HCEC 1CT (cell line): Measurements from ENCODE around the gene ERICH3.
A peak's percentile ranks its signal among the peaks of the same experiment; 100 is the strongest.
"Not testable (repeated sequence)": the region's sequence is repeated elsewhere in the genome, so short reads cannot be mapped to it uniquely, and the experiment has no call there.

ENCODE experiments used
- DNase-seq: peaks from one replicate; pipeline ENCODE4 v3.0.0-alpha.2; 2017

The ERICH3 gene

DNA sequence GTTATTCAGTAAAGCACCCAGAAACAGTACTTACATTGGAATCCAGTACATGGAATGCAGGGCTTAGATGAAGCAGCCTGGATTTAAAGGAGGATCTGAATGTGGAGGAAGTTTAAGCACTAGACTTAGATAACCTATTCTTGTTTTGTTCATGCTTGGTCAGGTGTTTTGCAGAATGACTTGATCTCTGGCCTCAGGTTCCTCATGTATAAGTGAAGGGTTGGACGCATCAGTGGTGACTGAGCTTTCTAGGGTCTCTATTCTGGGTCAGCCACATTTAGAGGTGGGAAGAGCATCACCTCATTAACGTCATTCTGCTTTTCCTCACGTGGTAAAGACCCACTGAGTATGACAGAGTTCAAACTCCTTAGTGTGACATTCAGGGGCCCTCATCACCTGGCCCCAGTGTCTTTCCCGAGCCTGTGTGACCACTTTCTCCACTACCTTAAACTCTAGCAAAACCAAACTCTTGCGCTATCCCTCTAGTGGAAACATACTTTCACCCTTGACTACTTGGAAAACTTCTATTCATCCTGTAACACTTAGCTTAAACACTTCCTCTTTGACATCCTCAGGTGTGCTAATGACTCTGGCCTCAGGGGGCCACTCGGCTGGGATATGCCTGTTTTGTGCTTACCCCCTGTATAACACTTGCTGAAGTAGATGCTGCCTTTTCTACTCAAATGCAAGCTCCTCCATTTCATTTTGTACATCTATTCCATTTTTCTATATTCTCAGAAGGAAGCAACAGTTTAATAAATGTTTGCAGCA, 871 bp upstream of the ERICH3 start:
- DNase-seq: no peak

DNA sequence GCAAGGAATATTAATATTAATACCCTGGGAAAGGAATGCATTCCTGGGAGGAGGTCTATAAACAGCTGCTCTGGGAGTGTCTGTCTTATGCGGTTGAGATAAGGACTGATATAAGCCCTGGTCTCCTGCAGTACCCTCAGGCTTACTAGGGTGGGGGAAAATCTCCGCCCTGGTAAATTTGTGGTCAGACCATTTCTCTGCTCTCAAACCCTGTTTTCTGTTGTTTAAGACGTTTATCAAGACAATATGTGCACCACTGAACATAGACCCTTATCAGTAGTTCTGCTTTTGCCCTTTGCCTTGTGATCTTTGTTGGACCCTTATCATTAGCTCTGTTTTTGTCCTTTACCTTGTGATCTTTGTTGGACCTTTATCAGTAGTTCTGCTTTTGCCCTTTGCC, 2.7 kb downstream of the ERICH3 start:
- not testable (repeated sequence) for DNase-seq

DNA sequence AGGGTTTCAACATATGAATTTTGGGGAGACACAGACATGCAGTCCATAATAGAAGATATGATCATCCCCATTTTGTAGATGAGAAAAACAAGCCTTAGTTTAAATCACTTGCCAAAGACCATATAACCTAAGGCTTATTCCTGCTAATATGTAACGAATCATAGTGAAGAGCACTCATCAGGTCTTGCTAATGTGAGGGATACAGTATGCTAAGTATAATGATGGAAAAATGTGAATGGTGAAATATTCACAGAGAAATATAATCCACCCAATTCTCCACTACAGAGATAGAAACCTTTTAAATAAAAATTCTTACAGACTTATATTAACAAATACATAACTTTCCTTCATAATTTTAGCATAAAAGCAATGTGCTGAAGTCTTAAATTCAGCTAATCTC, 18.9 kb downstream of the ERICH3 start:
- no peak for DNase-seq

DNA sequence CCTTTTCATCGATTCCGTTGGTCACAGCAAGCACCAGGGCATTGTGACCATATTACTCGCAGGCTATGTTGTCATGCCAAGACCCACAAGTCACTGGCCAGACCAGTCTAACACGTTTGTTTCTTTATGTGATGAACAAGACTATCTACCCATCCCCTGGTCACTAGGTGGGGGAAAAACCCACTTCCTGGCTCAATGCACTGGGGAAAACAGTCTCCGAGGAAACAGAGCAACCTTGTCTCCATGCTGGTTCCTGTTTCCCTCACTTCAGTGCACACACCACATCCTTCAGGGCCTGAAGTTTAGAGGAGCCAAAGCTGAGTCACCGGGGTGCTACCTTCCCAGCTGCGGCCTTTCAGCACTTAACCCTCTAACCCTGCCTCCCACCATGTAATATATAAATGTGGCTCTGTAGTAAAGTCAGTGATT, 20.9 kb downstream of the ERICH3 start:
- peak; percentile 92 for DNase-seq

DNA sequence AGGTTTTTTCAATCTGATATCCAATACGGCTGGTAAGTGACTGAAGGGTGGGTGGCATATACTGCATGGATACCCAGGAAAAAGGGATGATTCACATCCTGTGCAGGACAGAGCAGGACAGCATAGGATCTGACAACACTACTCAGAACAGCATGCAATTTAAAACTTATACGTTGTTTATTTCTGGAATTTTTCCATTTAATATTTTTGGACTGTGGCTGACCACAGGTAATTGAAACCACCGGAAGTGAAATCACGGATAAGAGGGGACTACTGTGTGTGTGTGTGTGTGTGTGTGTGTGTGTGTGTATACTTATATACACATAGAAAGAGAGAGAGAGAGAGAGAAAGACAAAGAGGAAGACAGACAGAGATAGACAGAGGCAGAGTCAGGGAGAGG, 23.0 kb downstream of the ERICH3 start:
- peak; percentile 65 for DNase-seq

DNA sequence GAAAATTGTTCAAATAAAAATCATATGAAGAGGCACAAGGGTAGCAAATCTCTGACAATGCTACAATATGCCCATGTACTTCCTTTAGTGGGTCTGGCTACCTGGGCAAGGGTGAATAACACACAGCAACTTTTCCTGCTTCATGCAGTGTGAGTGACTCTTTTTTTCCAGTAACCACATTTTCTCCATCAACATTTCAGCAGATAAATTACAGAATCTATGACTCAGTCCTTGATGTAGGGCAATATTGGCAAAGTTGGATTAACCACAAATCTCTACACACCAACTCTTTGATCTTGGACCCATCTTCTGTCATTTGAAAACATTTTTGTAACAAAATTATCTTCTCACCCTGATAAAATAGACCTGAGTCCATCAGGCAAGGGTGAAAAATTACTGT, 31.7 kb downstream of the ERICH3 start:
- peak; percentile 15 for DNase-seq

DNA sequence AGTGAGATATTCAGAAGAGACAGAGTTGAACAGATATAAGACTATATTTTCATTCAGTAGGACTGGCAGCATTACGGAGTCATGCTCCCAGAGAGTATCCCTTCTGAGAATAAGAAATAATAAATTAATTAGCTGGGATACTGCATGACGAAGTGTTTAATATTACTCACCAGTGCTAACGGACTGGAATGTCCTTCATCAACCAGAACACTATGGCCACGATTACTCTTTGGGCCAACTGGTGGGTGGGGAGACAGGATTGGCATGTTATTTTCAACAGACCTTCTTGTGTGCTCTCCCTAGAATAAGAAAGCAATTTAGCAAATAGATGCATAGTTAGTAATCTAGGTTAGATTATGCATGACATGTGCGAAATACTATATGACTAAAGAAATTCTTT, 32.4 kb downstream of the ERICH3 start:
- no peak for DNase-seq

DNA sequence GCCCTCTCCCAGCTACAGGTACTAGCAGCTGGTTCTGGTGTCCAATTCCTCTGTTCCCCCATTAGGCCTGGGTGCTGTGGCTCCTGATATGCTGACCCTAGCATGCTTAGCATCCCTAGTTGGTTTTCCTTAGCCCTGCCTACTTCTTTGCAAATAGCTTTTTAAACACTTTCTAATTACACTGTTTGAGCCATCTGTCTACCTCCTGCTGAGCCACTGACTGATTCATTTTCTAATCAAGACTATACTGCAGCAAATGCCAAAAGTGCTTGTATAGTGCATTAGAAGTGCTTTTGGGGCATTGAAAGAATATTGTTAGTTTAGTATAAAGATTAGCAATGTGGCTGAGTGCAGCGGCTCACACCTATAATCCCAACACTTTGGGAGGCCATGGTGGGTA, 36.3 kb downstream of the ERICH3 start:
- no peak for DNase-seq

DNA sequence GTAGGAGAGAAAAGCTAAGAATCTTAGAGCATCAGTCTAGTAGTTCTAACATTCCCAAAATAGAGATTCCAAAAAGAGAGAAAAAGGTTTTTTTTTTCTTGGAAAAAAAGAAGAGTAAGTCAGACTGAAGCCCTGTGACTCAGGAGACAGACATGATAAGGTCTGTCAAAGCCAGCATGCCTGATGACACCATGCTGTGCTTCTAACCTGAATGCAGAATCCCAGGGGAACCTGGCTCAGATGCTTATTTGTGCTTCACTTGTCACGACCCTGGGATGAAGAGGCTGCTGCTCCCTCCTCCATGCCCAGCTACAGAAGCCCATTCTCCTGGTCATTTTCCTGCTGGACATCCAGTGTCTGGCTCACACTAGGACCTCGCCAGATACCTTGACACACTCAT, 44.3 kb downstream of the ERICH3 start:
- DNase-seq: no peak

- DNase-seq: no peak
These were observed 49.9 kb downstream of the ERICH3 start for GRCh38 chr1:74623716-74624115.

- DNase-seq: no peak
These were observed 53.4 kb downstream of the ERICH3 start for GRCh38 chr1:74620242-74620641.

DNA sequence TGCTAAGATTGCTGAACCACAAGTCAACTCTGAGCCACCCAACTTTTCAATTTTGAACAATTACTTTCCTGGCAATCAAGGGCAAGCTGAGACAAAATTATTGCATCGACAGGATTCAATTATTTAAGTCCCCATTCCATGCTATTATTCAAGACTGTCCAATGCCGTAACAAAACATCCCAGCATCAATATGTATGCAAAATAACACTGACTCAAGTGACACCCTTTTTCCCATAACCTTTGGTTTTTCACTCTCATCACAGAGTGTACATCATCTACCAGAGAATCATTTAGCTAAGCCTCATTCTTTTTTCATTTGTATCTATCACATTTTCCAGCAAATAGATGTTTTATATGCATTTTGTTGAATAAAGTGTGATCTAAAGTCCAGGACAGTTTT, 54.6 kb downstream of the ERICH3 start:
- DNase-seq: no peak

- no peak for DNase-seq
These were observed 59.7 kb downstream of the ERICH3 start for GRCh38 chr1:74613894-74614293.

DNA sequence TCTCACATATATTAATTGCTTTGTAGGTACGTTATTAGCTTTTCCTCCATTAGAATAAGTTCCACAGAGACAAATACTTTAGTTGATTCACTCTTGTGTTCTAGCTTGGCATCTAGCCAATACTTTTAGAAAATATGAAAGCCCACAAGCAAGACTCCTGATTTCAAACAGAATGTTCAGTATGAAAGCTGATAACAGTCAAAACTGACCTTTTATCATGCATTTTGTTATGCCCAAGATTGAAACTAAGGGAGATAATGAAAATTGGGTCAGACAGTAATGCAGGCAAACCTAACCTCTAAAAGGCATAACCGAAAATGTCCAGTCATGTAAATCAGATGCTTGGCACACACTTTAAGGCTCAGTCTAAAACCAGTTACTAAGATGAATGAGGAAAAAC, 61.7 kb downstream of the ERICH3 start:
- DNase-seq: no peak

DNA sequence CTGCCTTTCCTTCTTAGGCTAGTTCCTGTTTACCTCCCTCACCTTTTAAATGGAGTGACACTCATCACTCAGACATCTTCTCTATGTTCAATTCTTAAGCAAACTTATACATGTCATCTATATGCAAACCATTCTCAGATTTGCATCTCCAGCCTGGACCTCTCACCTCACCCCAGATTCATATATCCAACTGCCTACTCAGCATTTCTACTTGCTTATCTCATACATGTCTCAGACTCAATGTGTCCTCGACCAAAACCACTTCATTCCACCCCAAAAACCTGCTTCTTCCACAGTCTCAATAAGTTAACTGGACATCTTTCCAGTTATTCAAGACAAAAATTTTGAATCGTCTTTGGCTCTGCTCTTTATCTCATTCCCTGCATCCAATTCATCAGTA, 62.6 kb downstream of the ERICH3 start:
- no peak for DNase-seq

- DNase-seq: no peak
These were observed 63.7 kb downstream of the ERICH3 start for GRCh38 chr1:74609810-74610371.

DNA sequence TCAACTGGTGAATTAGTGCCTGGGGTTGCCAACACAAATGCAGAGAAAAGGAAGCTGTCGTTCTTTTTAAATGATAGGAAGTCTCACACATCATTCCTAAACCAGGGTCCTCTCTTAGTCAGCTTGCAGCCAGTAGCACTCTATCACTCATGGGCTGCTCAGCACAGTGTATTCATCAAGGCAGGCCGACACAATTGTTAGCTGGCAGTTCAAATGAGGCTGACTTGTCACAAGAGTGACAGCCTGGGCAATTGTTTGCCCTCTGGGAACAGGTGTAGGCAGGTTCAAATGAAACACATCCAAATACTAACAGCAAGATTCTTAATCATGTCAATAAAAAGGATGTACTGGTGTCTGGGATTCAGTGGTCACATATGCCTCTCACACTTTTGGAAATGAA, 76.9 kb downstream of the ERICH3 start:
- no peak for DNase-seq

DNA sequence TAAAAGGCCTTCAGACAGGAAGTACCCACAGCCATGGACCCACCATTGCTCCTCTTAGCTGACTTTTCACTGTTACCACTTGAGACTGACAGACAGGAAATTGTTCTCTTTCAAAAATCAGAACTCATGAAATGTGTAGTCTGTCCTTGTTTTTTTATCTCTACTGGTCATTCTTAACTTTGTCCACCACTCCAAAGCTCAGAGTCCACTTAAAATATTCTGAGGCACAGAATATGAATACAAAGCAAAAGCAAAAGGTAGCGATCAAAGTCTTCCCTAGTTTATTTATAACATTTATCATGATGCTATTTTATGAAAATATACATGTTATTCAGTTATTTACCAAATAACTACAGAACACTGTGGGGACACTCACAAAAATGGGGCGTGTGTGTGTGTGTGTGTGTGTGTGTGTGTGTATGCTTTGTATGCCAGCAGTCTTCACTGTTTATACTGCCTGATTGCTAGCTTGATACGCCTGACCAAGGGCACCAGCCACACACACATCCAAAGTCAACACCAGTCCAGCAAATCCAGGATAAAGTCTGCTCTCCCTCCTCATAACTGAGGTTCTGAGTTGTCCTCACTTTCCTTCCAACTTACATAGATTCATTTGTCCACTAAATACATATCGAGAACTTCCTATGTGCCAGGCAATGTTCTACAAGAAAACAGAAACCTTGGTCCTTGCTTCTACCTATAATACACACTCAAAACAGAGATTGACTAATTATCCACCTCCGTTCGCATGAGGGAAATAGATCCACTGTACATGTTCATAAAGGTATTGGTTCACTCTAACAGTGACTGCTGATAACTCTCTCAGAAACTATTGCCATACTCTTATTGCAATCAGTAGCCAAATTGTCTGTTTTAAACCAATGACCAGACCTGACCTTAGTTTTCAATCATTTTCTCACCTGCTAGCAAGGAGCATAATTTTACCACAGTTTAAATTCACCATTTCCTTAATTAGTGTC, 79.4 kb downstream of the ERICH3 start:
- DNase-seq: no peak

DNA sequence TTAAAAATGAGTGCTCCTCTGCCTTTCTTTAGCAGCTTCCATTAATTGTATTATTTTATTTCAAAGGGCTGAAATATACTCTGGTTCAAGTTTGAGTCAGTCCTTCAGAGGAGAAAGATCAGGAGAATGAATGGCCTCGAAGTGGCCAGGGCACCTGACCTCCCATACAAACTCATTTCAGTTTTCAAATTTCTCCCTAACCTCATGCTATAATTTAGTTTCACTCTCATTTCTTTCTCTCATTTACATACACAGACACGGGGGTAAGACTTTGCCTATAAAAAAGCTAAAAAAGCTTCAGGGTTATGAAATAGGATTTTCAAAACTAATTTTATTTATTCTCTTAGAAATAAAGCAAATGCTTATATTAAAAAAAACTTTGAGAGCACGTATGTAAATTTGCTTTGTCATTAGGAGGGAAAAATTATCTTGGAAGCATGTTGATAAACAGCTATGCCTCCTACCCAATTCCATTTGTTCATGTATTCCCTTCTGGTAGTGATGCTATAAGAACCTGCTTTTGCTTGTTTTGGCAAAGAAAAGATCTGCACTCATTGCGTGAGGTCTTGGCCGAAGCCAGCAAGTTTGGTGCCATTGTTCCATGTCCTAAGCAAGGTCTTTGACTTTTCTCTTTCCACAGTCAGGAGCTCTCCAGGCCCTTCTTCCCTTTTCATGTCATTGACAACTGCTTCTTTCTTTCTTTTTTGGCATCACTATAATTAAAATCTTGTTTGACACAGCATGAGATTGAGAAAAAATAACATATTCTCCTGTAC, 80.8 kb downstream of the ERICH3 start:
- no peak for DNase-seq

GRCh38 chr1:74591949-74592348, 81.6 kb downstream of the ERICH3 start:
- DNase-seq: no peak

GRCh38 chr1:74590288-74590687, 83.3 kb downstream of the ERICH3 start:
- no peak for DNase-seq

DNA sequence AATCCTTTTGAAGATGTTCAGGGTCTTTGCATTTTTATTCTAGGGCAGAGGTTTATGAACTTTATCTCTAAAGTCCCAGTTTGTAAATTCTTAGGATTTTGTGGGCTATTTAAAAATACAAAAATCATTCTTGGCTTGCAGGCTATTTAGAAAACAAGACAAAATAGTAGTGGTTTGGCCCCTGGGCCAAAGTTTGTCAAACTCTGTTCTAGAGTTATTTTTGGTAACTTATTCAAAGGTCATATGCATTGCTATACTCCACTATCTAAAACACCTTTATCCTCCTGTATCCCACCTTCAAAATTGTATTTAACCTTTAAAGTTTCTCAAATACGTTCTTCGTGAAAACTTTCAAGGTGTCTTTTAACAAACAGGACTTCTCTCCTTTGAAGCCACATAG, 85.7 kb downstream of the ERICH3 start:
- DNase-seq: no peak
